HG02571 (cell line): Measurements from ENCODE around the gene HECTD1.
"Not testable (repeated sequence)": the region's sequence is repeated elsewhere in the genome, so short reads cannot be mapped to it uniquely, and the experiment has no call there.

Experiments used
- ATAC-seq: cut with Tn5 transposase; IDR thresholded peaks from one replicate; pipeline ENCODE4 v1.9.1; 2021; ENCODE audit warnings: mild to moderate bottlenecking, moderate library complexity; ENCODE audit not compliant: unreplicated experiment

Gene HECTD1

GRCh38 chr14:31207755-31208545, at the start of gene HECTD1:
Gene HECTD1 (minus strand): TSS chr14:31207793. CDS start chr14:31205936, 1,857 bp downstream.
- ATAC-seq, result peak; percentile 76

- no peak for ATAC-seq
Observed at GRCh38 chr14:31257244-31257553, 49.6 kb upstream of the HECTD1 start.

GRCh38 chr14:31256534-31257243, 49.1 kb upstream of the HECTD1 start:
- no peak for ATAC-seq

- not testable (repeated sequence) for ATAC-seq
Observed at GRCh38 chr14:31255918-31256317, 48.3 kb upstream of the HECTD1 start.

GRCh38 chr14:31255286-31255685, 47.7 kb upstream of the HECTD1 start:
- ATAC-seq, result no peak

GRCh38 chr14:31253746-31254471, 46.3 kb upstream of the HECTD1 start:
- ATAC-seq, result no peak

GRCh38 chr14:31252865-31253264, 45.3 kb upstream of the HECTD1 start:
- ATAC-seq, result no peak

GRCh38 chr14:31251028-31251958, 43.7 kb upstream of the HECTD1 start:
- no peak for ATAC-seq

- no peak for ATAC-seq
Observed at GRCh38 chr14:31244626-31245025, 37.0 kb upstream of the HECTD1 start.

GRCh38 chr14:31243860-31244259, 36.3 kb upstream of the HECTD1 start:
- ATAC-seq, result no peak

GRCh38 chr14:31242161-31242940, 34.8 kb upstream of the HECTD1 start:
- ATAC-seq, result not testable (repeated sequence)

- ATAC-seq, result no peak
Observed at GRCh38 chr14:31241450-31242114, 34.0 kb upstream of the HECTD1 start.

GRCh38 chr14:31239741-31240140, 32.1 kb upstream of the HECTD1 start:
- ATAC-seq, result no peak

GRCh38 chr14:31235462-31235861, 27.9 kb upstream of the HECTD1 start:
- ATAC-seq, result no peak

GRCh38 chr14:31232081-31232480, 24.5 kb upstream of the HECTD1 start:
- no peak for ATAC-seq

GRCh38 chr14:31231272-31231671, 23.7 kb upstream of the HECTD1 start:
- not testable (repeated sequence) for ATAC-seq

GRCh38 chr14:31230573-31230958, 23.0 kb upstream of the HECTD1 start:
- no peak for ATAC-seq

- no peak for ATAC-seq
Observed at GRCh38 chr14:31229638-31230572, 22.3 kb upstream of the HECTD1 start.
